Muscle of leg (tissue), 11 donors: ENCODE data around the gene NEUROG3. TPM values are rescaled to one million over a fixed set of nuclear protein-coding genes. Genes with fewer than 3 reads are reported as not detected.

ENCODE experiments used
- DNase-seq: peaks from one replicate; pipeline ENCODE4 v3.0.0; 2013
- H3K27ac ChIP-seq: one replicate; pipeline ENCODE4 v1.5.1; 2013; ENCODE audit warnings: mild to moderate bottlenecking, low read length, control low read depth
- H3K27me3 ChIP-seq: one replicate; pipeline ENCODE4 v1.6.1; 2013; ENCODE audit warnings: low read length; ENCODE audit not compliant: control insufficient read depth, insufficient read depth
- H3K36me3 ChIP-seq: one replicate; pipeline ENCODE4 v1.6.1; 2013; ENCODE audit warnings: low read length; ENCODE audit not compliant: control insufficient read depth, insufficient read depth
- H3K4me1 ChIP-seq: one replicate; pipeline ENCODE4 v1.6.1; 2013; ENCODE audit warnings: low read length; ENCODE audit not compliant: control insufficient read depth, insufficient read depth
- H3K4me3 ChIP-seq: one replicate; pipeline ENCODE4 v1.5.1; 2013; ENCODE audit warnings: low read length, control low read depth
- H3K9me3 ChIP-seq: replicated peaks from 2 replicates; pipeline ENCODE4 v1.6.1; 2013; ENCODE audit warnings: low read depth, low read length; ENCODE audit not compliant: control insufficient read depth
- WGBS: methylation state at CpG from one replicate; pipeline ENCODE4 v1.1.5; 2013; ENCODE audit warnings: missing lambda C conversion rate; ENCODE audit not compliant: insufficient coverage; 5-methylcytosine and 5-hydroxymethylcytosine counted together
- polyA plus RNA-seq, 8 donors: library from polyadenylated mRNA; unstranded; fragments of 120-200 nt; gene quantifications; one replicate each; pipeline versions ENCODE4 v1.2.1 to v1.2.3, GENCODE V29; 2013; ENCODE audit warnings: inconsistent platforms in 1 of 8, low replicate concordance in 1 of 8; ENCODE audit not compliant: insufficient read length in 8 of 8, insufficient read depth in 1 of 8
- total RNA-seq: library from RNA; stranded (reverse); fragments of 120-200 nt; gene quantifications from one replicate; pipeline ENCODE4 v1.2.4, GENCODE V29; 2013

Gene NEUROG3
- total and polyA plus RNA-seq, 9 donors = not detected

DNA sequence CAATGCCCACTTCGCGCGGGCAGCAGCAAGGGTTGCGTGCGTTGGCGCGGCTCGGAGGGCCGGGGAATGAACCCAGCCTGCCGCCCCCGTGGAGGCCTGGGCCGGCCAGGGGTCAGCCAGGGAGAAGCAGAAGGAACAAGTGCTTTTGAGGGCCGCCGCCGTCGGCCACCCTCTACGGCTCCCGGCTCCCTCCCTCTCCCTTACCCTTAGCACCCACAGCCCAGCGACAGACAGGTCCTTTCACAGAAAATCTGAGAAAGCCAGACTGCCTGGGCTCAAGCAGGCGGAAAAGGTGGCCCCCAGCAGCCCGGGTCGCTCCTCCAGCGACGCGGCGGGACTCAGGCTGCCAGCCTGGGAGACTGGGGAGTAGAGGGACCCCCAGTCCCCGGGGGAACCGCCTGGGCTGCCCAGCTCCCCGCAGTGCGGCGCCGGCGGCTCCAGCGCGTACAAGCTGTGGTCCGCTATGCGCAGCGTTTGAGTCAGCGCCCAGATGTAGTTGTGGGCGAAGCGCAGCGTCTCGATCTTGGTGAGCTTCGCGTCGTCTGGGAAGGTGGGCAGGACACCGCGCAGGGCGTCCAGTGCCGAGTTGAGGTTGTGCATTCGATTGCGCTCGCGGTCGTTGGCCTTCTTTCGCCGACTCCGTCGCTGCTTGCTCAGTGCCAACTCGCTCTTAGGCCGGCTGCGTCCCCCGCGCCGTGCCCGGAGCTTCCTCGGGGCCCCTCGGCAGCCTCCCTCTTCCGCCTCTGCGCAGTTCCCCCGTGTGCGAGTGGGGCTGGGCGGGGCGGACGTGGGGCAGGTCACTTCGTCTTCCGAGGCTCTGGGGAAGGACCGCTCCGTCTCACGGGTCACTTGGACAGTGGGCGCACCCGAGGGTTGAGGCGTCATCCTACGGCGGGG is 815 bp downstream of the NEUROG3 start:
- no peak overlapping the region for H3K27ac ChIP-seq
- no peaks in the 10 kb centered on the region for H3K4me1 ChIP-seq
- H3K36me3 ChIP-seq = no peaks in the 10 kb centered on the region
- under 1% methylated on average over 70 of the region's 85 CpGs for WGBS
- H3K27me3 ChIP-seq = peaks cover 100% of the 10 kb centered on the region
- DNase-seq = no peak
- no peak overlapping the region for H3K4me3 ChIP-seq
- H3K9me3 ChIP-seq = no peaks in the 10 kb centered on the region

DNA sequence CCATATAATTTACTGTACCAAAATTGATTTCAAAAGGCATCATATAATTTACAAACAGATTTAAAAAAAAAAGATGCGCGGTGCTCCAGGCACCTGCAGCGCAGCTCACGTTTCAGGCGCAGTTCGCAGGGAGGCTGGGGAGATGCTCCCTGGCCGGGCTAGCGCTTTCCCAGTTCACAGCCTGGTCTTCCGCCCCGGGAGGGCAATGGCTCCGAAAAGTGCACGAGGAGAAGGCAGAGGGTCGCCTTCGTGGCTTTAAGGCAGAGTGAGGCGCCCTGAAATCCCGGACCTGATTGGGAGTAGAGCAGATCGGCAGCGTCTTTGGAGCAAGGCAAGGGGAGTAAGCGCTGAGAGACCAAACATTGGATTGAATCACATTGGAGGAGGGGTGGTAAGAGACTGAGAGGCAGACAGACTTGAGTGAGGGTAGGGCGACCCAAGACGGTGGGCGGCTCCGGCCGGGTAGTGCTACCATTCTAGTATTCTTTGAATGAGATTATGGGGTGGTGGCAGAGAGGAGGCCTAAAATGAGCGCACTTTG is 1.5 kb downstream of the NEUROG3 start:
- Histone ChIP-seq H3K27ac (no peak overlapping the region), H3K36me3 (no peaks in the 10 kb centered on the region), H3K4me1 (no peaks in the 10 kb centered on the region), H3K27me3 (peaks cover 93% of the 10 kb centered on the region), H3K4me3 (no peak overlapping the region), H3K9me3 (no peaks in the 10 kb centered on the region)
- DNase-seq = no peak
- 2% methylated on average over 24 of the region's 25 CpGs for WGBS

DNA sequence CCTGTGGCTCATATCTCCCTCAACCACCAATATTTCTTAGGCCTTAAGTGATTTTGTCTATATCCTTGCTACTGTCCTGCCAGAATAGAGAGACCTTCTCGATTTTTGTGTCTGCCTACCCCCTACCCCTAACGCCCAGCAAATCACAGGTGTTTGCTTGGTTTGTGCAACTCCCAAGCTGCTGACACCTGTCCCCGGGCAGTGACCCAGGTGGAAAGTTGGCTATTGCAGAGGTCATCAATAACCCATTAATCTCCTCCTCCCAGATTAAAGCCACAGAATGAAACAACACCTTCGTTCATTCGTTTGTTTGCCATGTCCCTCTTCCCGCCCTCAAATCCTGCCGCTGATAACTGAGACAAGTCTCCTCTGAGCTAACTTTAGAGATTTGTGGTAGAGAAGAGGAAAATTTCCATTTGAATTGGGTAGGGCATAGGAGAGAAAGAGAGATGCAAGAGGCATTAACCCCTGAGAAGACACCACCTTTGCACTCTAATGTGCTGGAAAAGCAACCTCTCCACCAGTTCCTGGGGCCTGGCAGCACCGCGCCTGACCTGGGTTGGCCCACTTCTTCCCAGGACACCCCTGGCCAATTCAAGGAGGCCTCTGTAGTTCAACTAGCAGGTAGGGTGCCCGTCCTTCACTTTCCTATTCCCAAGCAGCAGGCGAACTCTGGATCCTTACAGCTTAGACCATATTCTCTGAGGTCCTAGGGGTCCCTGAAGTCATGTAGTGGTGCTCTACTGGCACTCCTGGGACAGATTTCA is 3.0 kb downstream of the NEUROG3 start:
- Histone ChIP-seq H3K4me3 (no peak overlapping the region), H3K27me3 (peaks cover 79% of the 10 kb centered on the region), H3K4me1 (no peaks in the 10 kb centered on the region), H3K36me3 (no peaks in the 10 kb centered on the region), H3K9me3 (no peaks in the 10 kb centered on the region), H3K27ac (no peak overlapping the region)
- 0% methylated on average over 7 of the region's 11 CpGs for WGBS
- no peak for DNase-seq

DNA sequence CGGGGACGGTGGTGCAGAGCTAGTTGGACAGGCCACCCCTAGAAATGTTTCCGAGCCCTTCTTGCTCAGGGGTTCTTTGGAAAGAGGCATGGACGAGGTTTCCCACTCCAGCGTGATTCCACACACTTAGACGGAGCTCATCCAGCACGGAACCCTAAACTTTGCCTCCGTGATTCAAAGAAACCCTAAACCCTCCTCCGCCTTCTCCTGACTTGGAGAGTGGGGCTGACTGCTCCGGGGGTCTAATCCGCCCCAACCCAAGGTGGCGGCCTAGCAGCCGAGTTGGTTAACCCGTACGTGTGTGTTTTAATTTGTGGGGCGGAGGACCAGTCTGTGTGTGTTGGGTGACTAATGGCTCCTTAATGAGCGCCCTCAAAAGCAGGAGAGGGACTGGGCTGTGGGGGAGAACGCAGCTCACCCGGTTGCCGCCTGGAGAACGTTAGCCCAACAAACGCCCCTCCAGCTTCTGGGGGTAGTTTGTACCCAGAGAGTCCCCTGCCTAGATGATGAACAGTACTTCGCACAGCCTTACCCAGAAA is 3.8 kb downstream of the NEUROG3 start:
- no peak for DNase-seq
- Histone ChIP-seq H3K27me3 (peaks cover 71% of the 10 kb centered on the region), H3K27ac (no peak overlapping the region), H3K36me3 (no peaks in the 10 kb centered on the region), H3K9me3 (no peaks in the 10 kb centered on the region), H3K4me1 (no peaks in the 10 kb centered on the region), H3K4me3 (no peak overlapping the region)
- under 1% methylated on average over 19 of the region's 23 CpGs for WGBS

- Histone ChIP-seq H3K36me3 (no peaks in the 10 kb centered on the region), H3K4me1 (no peaks in the 10 kb centered on the region), H3K27me3 (peaks cover 64% of the 10 kb centered on the region), H3K27ac (no peak overlapping the region), H3K4me3 (no peak overlapping the region), H3K9me3 (no peaks in the 10 kb centered on the region)
- DNase-seq = no peak
- 2% methylated on average over 39 of the region's 41 CpGs for WGBS
Measured at GRCh38 chr10:69568472-69569395, 4.5 kb downstream of the NEUROG3 start.

DNA sequence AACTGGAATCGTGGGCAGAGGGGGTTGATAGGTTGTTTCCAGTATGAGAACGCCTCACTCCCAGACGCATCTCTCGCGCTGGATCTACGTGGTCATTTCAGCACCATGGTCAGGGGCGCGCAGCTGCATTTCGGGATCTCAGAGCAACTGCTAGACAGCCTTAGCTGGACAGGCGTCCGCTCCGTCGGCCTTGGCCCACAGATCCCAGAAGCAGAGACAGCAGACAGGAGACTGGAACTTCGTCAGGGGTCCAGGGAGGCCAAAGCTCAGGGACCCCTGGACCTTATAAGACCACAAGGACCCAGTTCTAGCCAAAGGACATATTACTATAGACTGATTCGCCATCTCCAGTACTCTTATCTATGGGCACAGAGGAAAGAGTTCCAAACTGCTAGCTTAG is 5.3 kb downstream of the NEUROG3 start:
- Histone ChIP-seq H3K27me3 (peaks cover 57% of the 10 kb centered on the region), H3K4me1 (no peaks in the 10 kb centered on the region), H3K27ac (no peak overlapping the region), H3K9me3 (no peaks in the 10 kb centered on the region), H3K4me3 (no peak overlapping the region), H3K36me3 (no peaks in the 10 kb centered on the region)
- DNase-seq = peak; percentile 80
- WGBS = 5% methylated on average over 13 of the region's 15 CpGs

DNA sequence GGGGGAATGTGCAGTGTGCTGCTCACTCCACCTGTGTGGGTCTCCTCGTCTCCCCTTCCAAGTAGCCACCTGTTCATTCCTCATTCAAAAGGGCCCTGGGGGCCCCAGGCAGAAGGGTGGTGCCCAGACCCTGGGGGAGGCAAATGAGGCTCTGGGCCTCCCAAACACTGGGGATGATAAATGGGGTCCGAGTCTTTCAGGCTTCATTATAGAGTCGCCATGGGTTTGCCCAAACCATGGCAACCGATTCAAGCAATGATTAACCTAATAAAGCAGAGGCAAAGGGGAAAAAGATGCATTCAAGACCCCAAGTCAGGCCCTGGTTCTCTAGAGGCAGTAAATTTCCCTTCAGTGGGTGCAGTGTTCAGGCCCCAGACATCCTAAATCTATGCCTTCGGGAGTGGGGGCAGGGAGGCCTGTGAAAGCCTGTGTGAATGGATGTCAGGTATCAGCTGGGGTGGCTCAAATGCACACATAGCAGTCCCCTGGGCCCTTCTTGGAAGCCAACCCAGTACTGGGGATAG is 10.4 kb downstream of the NEUROG3 start:
- H3K36me3 ChIP-seq = no peaks in the 10 kb centered on the region
- WGBS = 82% methylated on average over 3 of the region's 5 CpGs
- H3K9me3 ChIP-seq = no peaks in the 10 kb centered on the region
- no peaks in the 10 kb centered on the region for H3K4me1 ChIP-seq
- peaks cover 19% of the 10 kb centered on the region for H3K27me3 ChIP-seq
- DNase-seq = no peak
- H3K27ac ChIP-seq = no peak overlapping the region
- H3K4me3 ChIP-seq = no peak overlapping the region

DNA sequence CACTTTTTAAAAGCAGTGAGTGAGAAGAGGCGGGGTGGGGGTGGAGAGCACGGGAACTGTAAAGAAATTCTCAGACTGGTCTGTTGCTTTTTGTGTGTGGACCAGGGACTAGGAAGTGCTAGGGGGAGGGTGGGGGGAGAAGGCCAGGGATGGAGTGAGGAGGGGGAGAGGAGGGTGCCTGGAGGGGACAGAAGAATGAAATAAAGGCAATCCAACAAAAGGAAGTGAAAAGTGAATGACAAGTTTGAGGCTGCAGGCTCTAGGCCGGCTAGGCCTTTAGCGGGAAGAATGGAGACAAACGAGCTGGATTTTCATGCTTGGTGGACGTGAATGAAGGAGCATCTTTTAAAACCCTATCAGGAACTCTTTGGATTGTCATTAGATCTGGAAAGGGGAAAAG is 13.7 kb downstream of the NEUROG3 start:
- Histone ChIP-seq H3K36me3 (no peaks in the 10 kb centered on the region), H3K4me3 (no peak overlapping the region), H3K4me1 (no peaks in the 10 kb centered on the region), H3K27me3 (peaks cover 19% of the 10 kb centered on the region), H3K9me3 (no peaks in the 10 kb centered on the region), H3K27ac (no peak overlapping the region)
- DNase-seq = no peak
- WGBS = 37% methylated on average over 4 of the region's 6 CpGs

DNA sequence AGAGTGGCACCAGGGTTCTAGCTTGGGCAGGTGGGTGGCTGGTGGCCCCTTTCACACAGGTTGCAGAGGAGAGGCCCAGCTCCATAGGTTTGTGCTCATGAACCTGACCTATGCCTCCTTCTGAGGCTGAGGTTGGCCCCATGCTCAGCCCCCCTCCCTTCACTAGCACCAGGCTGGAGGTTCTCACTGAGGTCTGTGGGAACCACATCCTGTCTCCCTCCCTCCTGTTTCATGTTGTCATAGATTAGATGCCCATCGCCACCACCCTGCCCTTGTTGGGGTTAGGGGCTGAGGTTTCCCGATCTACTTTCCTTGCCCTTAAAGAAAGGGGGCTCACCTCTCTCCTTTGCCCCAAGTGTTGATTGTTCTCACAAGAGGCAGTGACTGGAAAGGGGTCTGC is 14.7 kb downstream of the NEUROG3 start:
- Histone ChIP-seq H3K9me3 (no peaks in the 10 kb centered on the region), H3K27me3 (peaks cover 19% of the 10 kb centered on the region), H3K4me1 (no peaks in the 10 kb centered on the region), H3K36me3 (no peaks in the 10 kb centered on the region), H3K27ac (no peak overlapping the region), H3K4me3 (no peak overlapping the region)
- WGBS = 80% methylated on average over 1 of the region's 2 CpGs
- DNase-seq = no peak
